HG03354 (cell line): ENCODE measurements around the gene CEP41.

Experiments used
- ATAC-seq: cut with Tn5 transposase; IDR thresholded peaks from one replicate; pipeline ENCODE4 v1.9.1; 2021; ENCODE audit warnings: mild to moderate bottlenecking; ENCODE audit not compliant: unreplicated experiment, poor library complexity, severe bottlenecking

Gene CEP41

GRCh38 chr7:130359276-130359857 is 81.4 kb downstream of the CEP41 start:
- ATAC-seq, result no peak

GRCh38 chr7:130358471-130358870 is 82.3 kb downstream of the CEP41 start:
- no peak for ATAC-seq

DNA sequence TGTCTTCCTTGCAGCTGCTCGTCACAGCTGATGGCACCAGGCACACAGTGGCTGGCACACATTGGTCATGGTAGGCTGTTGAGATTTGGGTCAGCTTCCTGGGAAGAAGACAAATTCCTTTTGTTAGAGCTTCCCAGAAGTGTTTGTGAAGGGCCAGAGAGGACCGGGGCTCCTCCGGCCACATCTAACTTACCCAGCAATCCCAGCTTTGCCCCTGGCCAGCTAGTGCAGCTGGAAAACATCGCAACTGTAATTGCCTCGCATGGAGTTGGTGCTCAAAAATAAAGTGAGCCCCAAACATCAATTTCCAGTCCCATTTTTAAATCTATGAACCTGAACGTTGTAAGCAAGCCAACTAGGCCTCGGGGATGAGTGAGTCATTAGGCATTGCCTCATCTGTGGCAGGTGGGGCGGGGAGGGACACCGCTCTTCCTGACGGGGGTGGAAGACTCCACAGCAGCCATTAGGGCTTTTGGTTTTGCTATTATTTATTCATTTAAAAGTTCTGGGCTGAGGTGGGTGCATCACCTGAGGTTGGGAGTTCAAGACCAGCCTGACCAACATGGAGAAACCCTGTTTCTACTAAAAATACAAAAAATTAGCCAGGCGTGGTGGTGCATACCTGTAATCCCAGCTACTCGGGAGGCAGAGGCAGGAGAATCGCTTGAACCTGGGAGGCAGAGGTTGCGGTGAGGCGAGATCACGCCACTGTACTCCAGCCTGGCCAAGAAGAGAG is 83.8 kb downstream of the CEP41 start:
- no peak for ATAC-seq

DNA sequence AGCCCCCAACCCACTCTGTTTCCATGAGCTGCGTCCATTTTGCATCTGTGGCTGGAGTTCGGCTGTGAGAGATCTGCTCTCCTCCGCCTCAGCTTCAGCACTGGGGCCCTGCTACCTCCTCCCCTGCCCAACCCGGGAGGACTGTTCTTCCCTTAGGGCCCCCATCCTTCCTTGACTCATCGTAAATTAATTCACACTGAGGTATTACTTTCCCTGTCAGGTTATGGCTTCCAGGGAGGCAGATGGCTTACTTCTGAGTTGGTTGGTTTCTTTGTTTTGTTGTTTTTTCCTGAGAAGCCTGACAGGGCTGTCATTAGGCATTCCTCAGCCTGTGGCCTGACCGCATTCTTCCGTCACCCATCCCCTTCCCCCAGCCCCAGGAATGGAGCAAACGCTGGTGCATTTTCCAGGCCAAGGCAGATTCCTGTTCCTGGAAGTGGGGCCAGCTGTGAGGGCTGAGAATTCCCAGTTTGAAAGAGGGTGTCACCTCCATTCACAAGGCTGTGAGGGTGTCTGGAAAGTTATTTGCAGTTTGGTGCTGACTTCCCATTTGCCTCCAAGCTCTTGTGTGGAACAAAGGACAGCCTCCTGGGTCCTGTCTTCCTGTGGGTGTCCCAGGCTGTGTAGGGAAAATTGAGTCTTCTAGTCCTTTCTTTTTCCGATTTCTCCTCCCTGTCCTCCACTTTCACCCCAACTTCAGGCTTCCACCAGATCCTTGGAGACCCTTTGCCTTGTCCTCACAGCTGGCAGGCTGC is 84.5 kb downstream of the CEP41 start:
- ATAC-seq, result no peak

DNA sequence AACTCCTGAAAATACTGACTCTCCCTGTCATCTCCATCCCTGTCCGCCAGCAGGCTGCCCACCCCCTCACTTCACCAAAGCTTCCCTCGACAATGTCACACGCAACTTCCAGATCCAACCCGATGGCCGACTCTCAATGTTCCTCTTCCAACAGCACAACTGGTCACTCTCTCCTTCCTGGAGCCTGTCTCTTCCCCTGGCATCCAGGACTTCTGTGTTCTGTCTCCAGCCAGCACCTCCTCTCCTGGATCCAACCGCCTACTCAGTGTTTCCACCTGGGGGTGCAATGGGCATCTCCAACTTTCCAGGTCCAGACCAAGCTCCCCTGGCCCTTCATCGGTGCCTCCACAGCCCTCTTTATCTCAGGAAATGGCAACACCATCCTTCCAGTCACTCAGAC is 87.6 kb downstream of the CEP41 start:
- no peak for ATAC-seq

DNA sequence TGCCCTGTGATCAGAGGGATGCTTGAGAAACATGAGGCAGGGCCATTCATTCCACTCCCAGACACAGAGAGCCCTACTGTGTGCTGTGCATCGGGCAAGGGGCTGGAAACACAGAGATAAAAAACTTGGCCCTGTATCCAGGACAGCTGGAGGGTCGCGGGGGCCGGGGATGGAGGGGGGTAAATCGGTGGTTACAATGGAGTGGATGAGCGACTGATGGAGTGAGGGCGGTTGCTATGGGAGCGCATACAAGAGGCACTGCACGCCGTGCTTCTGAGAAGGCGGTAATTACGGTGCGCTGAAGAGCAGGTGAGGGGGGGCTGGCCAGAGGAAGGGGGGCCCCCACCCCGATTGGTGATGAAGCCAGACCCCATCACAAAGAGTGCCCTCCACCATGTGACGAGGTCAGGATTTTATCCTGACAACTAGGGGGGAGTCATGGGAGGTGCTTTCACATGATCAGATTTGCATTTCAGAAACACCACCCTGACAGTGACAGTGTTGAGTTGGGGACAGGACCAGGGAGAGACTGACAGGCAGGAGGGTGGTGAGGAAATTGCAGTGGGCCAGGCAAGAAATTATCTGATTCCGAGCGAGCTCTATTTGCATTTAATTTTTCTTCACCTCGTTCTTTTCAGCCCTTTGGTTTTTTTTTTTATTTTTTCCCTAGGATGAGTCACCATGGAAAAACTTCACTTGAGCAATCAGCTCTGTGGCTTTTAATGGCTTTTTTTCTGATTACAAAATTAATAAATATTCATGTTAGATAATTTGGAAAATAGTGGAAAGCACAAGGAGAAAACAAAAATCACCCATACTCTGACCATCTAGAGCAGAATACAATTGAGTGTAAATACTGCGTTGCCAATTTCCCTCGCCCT is 88.4 kb downstream of the CEP41 start:
- no peak for ATAC-seq

GRCh38 chr7:130351791-130352090 is 89.1 kb downstream of the CEP41 start:
- no peak for ATAC-seq

- no peak for ATAC-seq
These were observed 89.6 kb downstream of the CEP41 start for GRCh38 chr7:130350945-130351790.

DNA sequence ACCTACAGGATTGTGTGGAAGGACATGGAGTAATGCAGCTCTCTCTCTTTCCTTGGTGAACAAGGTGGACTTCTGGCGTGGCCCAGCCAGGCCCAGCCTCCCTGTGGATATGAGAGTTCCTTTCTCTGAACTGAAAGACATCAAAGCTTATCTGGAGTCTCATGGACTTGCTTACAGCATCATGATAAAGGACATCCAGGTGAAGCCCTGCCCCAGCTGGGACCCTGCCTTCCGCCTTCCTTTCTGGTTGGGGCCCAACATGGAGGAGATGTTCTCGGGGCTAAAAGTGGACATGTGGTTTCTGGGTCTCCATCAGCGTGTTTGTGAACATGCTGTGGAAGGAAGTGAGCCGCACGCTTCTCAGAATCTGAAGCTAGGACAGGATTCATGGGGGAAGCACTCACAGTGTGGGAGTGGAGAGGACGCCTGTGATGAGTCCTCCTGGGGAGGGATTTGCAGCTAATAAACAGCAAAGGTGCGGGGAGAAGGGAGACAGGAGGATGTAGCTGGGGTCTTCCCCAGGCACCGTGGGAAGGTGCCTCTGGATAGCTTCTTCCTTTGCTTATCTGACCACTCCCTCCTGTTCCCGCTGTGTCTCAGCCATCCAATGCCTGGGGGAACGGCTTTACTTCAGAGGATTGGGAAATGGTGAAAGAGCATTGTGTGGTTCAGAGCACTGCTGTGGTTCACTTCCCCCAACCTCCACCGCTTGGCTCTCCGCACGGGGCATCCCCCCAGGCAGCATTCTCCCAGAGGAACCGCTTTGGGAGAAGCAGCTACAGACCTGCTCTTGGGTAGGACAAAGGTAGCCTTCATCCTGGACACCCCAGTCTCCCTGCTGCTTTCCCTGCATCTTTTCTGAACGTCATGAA is 90.7 kb downstream of the CEP41 start:
- no peak for ATAC-seq

GRCh38 chr7:130346941-130347340 is 93.9 kb downstream of the CEP41 start:
- no peak for ATAC-seq

DNA sequence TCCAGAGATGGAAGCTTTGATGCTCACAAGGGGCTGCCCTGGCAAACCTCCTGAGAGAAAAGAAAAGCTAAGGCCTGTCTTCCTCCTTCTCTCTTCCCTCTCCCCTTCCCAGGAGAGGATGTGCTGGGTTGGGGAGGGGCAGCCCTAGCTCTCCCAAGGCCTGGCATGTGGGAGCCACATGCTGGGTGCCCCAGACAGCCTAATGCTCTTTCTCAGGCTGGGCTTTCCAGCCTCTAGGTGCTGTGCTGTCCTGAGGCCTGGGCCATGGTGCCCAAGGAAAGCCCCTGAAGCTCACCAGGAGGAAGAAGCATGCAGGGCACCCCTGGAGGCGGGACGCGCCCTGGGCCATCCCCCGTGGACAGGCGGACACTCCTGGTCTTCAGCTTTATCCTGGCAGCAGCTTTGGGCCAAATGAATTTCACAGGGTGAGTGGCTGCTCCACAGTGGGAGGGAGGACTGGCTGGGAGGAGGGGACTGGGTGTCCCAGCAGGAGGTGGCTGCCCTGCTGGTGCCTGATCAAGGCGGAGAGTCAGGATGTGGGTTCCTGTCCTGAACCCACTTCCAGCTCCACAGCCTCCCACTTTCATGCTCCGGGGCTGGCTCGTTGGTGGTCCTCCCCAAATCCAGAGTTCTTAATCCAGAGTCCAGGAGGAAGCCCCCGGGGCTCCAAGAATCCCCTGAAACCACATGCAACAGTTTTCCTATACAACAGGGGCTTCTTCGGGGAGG is 94.5 kb downstream of the CEP41 start:
- ATAC-seq, result no peak

- ATAC-seq, result no peak
These were observed 95.1 kb downstream of the CEP41 start for GRCh38 chr7:130345725-130346124.

- ATAC-seq, result no peak
These were observed 95.7 kb downstream of the CEP41 start for GRCh38 chr7:130345136-130345535.

DNA sequence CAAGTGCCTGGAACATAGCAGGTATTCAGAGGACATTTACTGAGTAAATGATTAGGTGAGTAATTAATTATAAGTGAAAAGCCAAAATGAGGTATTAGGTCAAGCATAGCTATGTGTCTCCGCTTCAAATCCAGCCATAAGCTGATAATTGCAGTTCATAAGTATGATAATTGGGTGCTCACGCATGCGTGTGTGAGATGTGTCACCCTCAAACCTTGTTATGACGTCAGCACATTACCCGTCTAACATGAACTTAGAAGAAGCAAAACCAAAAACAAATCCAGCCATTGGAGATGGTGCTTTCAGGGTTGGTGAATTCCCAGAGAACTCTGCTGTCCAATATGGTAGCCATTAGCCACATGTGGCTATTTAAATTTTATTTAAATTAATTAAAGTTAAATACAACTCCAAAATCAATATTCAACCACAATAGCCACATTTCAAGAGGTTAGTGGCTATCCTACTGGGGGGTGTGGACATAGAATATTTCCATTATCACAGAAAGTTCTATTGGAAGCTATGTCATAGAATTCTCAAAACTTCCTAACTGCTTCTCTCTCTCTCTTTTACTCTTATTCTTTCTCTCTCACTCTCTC is 96.4 kb downstream of the CEP41 start, which contains the start of gene CPA5:
Gene CPA5, plus strand, starts transcription at position 546 of the 596 bp plus-strand sequence. CDS start 1,670 bp downstream, outside the sequence.
- no peak for ATAC-seq
